Left colon (tissue), 2 donors: ENCODE data around the gene MIS18A. TPM values are rescaled to one million over a fixed set of nuclear protein-coding genes. Genes with fewer than 3 reads are reported as not detected.
"Not testable (repeated sequence)": the region's sequence is repeated elsewhere in the genome, so short reads cannot be mapped to it uniquely, and the experiment has no call there.

Experiments
- ATAC-seq: fragments of 200-7000 bp; cut with Tn5 transposase; one replicate; pipeline ENCODE4 v1.9.1; 2020; ENCODE audit warnings: mild to moderate bottlenecking, moderate library complexity
- DNase-seq, 2 donors: peaks; one replicate each; pipeline ENCODE4 v3.0.0-alpha.2; 2020
- intact Hi-C, 2 donors: fragments of 100-400 bp; cut with DNase I in 1 of 2; cut with micrococcal nuclease in 1 of 2; formaldehyde crosslinking; loops; one replicate each; pipeline versions ENCODE4 v1.11.2 to v1.14.0; 2022; cut with DNase I, micrococcal nuclease
- total RNA-seq, 2 donors: library from RNA; stranded (reverse); fragmentation: NEBNext Ultra II Directional; extraction: Animal tissue kit (Norgen Biotek cat#: 25700); gene quantifications; one replicate each; pipeline ENCODE4 v1.2.1, GENCODE V29; 2021
- donor health status: DM: no; HTN: no; CAD: no.
- donor health status: DM: yes; HTN: yes; CAD: no.

MIS18A gene
- total RNA-seq, 2 donors from 2014 or later, result 6.4 to 9.5 TPM

DNA sequence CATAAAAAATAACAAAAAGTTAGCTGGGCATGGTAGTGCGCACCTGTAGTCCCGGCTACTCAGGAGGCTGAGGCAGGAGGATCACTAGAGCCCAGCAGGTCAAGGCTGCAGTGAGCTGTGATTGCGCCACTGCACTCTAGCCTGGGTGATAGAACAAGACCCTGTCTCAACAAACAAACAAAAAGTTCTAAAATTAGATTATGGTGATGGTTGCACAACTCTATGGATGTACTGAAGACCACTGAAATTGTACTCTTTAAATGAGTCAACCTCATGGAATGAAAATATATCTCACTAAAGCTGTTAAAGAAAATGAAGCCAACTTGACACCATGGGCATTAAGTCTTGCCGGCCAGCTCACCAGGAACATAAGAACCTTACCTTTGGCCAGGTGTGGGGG is 28.9 kb upstream of the MIS18A start:
- intact Hi-C loops, result no loop called here
- ATAC-seq, result no peak
- no peak for DNase-seq

DNA sequence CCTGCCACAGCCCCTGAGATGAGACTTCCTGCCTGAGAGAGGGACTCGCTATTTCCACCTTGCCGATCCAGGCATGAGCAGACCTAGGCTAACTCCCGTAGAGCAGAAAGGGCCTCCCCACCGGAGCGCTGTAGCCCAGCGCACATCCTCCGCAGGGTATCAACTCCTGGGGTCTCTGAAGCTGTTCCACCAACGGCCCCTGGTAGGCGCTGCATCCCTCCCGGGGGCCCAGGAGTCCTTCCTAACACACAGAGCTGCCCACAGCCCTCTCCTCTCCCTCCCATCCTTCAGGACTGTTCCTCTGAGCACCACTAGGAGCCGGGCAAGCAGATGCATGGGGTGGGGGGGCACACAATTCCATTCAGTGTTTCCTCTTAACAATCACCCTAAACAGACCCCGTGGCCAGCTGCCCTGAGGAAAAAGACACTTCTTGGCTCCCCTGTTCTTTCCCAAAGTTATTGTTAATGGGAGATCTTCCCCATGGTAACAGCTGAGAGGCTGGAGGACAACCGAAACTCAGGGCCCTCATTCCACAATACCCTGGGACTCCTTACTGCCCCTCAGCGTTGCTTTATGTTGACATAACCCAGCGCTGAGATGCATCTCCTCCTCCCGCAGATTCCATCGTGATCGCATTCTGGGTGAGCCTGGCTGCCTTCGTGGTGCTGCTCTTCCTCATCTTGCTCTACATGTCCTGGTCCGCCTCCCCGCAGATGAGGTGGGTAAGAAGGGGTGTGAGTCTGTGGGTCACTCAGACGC is 27.4 kb upstream of the MIS18A start:
- DNase-seq (no peak), ATAC-seq (no peak)

DNA sequence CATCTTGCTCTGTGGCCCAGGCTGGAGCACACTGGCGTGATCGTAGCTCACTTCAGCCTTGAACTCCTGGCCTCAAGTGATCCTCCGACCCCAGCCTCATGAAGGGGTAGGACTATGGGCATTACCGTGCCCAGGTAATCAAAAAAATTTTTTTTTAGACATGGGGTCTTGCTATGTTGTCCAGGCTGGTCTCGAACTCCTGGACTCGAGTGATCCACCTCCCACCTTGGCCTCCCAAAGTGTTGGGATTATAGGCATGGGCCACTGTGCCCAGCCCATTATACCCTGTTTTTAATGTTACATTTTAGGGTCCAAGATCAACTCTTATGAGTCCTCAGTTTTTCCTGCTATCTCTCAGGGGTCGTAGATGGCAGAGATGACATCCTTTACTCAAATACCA is 26.1 kb upstream of the MIS18A start:
- DNase-seq, result no peak
- ATAC-seq, result no peak
- intact Hi-C loops, result no loop called here

More for the DNA sequence above, 27.4 kb upstream of the MIS18A start:
- intact Hi-C loops, result no loop called here

DNA sequence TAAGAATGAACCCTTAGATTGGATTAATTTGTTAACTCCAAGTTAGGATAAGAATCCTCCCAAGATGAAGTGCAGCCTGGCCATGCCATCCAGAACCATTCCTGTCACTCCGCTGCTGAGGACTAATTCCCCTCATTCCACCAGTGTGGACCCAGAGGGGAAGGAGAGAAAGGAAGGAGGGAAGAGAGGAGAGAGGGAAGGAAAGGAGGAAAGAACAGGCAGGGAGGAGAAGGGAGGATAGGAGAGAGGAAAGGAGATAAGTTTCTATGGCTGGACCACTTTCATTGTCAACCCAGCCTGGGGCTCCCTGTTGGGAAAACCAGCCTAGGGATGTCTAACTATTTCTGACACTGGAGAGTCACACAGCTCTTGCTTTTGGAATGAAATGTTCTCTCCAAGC is 24.5 kb upstream of the MIS18A start:
- no peak for DNase-seq
- no peak for ATAC-seq
- intact Hi-C loops, result no loop called here

DNA sequence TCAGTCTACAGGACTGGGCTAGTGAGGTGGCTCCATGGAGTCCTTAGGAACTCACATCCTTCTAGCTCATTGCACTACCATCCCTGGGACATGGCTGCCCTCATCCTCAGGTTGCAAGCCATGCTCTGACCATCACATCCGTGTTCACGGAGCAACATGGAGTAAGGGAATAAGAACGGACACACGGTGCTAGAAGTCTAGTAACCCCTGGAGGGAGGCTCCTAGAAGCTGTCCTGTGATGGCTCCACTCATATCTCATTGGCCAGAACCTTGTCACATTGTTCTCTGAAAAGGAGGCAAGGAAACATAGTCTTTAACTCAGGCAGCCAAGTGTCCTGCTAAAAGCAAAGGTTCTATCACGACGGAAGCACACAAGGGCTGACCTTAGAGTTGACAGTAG is 23.7 kb upstream of the MIS18A start:
- DNase-seq, result no peak
- ATAC-seq, result no peak
- intact Hi-C loops, result no loop called here

DNA sequence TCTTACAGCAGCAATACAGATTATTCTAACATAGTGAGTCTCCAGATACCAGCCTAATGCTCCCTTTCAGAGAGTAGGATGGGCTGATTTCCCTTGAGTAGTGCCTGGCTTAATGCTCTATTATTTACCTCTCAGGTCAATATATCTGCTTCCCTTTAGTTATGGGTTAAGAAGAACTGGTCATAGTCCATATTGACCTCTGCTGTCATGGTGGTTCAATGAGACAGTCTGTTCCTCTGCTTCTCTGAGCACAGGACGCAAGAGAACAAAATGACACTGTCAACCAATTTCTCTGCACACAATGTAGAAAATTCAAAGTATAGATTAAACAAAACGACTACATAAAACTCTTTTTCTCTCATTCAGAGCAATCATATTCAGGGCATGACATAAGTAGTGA is 22.7 kb upstream of the MIS18A start:
- intact Hi-C loops, result no loop called here
- no peak for DNase-seq
- no peak for ATAC-seq

DNA sequence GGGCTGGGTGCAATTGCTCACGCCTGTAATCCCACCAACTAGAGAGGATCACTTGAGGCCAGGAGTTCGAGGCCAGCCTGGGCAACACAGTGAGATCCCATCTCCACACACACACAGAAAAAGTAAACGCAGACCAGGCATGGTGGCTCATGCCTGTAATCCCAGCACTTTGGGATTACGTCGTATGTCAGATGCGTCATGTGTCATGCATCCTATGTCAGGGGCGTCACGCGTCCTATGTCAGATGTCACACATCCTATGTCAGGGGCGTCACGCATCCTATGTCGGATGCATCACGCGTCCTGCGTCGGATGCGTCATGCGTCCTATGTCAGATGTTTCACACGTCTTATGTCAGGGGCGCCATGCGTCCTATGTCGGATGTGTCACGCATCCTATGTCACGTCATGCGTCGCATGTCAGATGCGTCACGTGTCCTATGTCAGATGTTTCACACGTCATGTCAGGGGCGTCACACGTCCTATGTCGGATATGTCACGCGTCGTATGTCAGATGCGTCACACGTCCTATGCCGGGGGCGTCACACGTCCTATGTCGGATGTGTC is 21.4 kb upstream of the MIS18A start:
- DNase-seq (no peak), ATAC-seq (no peak)
- intact Hi-C loops, result no loop called here

DNA sequence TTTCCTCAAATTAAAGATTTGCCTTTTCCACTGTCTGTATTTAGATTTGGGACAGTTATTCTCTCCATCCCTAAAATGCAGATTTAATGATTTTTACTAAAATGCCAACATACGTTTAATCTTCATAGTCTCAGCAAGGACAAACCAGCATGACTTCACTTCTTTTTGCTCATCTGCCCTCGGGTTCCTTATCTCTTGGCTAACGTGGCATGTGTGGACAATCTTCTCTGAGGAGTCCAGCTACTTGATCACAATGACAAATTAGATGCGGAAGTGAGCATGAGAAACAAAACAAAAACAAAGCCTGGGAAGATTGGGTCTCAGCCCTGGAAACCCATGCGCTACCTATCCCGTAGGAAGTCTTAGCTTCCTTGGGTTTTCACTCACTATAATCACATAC is 20.8 kb upstream of the MIS18A start:
- intact Hi-C loops, result no loop called here
- no peak for DNase-seq
- no peak for ATAC-seq

DNA sequence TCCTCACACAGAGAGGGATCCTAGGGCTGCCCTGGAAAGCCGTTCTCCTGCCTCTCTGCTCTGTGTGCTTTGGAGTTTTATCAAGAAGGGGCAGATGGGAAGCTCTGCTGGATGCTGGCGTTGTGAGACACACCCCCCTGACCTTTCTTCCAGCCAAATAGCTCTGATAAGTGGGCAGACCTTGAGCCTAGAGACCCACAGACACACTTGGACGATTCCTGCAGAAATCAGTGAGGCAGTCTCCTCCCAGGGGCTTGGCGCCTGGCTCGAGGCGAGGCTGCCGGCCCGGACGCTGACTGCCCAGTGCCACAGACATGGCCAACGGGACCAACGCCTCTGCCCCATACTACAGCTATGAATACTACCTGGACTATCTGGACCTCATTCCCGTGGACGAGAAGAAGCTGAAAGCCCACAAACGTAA is 19.8 kb upstream of the MIS18A start, which contains the start of gene MRAP:
TSS of gene MRAP (plus strand) at position 198 of the 424 bp plus-strand sequence. CDS start at position 315, 117 bp downstream.
- ATAC-seq (no peak), DNase-seq (no peak)
- intact Hi-C loops, result no loop called here

DNA sequence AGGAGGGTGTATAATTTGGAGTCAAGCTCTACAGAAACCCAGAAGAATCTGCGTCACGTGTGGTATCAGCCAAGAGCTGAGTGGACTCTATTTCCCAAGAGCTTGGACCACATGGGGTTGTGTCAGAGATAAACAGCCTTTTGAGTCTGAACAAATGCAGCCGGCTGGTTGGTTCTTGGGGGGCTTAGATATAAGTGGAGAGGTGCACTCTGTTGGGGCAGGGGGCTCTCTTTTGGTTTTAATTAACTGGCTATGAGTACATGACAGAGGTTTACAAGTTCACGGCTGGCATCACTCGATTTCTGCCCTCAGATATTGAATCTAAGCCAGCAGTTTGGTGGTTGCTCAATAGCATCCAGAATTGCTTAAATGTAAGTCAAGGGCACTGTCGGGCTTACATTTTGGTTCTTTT is 19.3 kb upstream of the MIS18A start:
- ATAC-seq, result no peak
- DNase-seq, result no peak
- intact Hi-C loops, result no loop called here

DNA sequence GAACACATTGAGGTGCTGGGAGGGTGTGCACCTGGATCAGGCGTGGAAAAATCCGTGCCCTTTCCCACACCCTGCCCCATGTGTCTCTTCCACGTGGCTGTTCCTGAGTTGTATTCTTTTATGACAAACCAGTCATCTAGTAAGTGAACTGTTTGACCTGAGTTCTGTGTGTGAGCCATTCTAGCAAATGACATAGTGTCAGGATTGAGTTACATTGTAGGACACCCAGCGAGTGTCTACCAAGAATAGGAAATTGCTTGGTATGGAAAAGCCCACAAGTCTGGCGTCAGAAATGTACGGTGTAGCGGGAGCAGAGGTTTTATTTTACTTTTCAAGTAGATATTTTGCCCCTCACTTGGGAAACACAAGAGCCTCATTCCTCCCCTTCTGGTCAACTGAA is 18.6 kb upstream of the MIS18A start:
- peak; percentile 32 for ATAC-seq
- intact Hi-C loops, result no loop called here

DNA sequence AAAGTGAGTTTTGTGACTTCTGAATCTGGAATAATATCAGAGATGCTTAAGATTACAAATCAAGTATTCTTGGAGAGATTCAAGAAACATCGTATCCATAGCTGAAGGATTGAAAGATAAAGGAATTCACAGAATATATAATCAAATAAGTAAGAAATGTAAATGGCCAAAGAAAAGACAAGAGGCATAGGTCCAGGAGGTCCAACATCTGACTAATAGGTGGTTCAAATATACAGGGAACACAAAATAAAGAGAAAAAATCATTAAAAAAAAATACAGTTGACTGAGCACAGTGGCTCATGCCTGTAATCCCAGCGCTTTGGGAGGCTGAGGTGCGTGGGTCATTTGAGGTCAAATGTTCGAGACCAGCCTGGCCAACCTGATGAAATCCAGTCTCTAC is 6.6 kb upstream of the MIS18A start:
- intact Hi-C loops, result no loop called here

More for the DNA sequence above, 18.6 kb upstream of the MIS18A start:
- no peak for DNase-seq

DNA sequence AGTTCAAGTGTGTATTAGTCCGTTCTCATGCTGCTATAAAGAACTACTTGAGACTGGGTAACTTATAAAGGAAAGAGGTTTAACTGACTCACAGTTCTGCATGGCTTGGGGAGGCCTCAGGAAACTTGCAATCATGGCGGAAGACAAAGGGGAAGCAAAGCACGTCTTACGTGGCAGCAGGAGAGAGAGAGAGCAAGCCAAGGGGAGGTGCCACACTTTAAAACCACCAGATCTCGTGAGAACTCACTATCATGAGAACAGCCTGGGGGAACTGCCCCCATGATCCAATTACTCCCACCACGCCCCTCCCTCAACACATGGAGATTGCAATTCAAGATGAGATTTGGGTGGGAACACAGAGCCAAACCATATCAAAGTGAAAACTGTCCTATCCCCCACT is 4.1 kb upstream of the MIS18A start:
- ATAC-seq (no peak), DNase-seq (no peak)
- intact Hi-C loops, result no loop called here

More for the DNA sequence above, 6.6 kb upstream of the MIS18A start:
- no peak for DNase-seq
- no peak for ATAC-seq

DNA sequence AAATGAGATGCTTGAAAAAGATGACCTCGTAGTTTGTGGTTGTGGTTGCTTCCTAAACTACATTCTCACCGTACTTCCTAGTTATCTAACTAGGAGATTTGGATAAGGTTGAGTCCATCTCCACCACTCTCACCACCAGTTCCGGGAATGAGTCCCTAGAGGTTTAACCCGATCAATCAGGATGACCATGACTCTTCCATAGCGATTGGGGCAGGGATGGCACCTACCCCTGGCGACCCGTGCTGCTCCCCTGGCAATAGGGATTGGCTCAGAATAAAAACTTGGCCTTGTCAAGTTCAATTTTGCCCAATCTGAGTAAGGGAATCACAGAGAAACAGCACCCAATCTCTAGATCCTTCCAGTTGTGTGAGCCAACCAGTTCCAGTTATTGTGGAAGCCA is 2.7 kb upstream of the MIS18A start:
- DNase-seq, result no peak
- intact Hi-C loops, result no loop called here
- ATAC-seq, result no peak

DNA sequence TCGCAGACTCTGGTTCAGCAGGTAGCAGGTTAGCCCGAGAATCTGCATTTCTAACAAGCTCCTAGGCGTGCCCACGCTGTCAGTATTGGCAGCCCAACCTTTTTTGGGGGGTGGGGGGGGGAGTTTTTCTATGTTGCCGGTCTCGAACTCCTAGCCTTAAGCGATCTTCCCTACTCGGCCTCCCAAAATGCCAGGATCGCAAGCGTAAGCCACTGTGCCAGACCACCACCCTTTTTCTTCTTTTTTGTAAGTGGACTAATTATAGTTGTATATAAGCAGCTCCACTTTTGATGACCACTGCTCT is 480 bp upstream of the MIS18A start:
- ATAC-seq (no peak), DNase-seq (no peak)
- intact Hi-C loops, result no loop called here

DNA sequence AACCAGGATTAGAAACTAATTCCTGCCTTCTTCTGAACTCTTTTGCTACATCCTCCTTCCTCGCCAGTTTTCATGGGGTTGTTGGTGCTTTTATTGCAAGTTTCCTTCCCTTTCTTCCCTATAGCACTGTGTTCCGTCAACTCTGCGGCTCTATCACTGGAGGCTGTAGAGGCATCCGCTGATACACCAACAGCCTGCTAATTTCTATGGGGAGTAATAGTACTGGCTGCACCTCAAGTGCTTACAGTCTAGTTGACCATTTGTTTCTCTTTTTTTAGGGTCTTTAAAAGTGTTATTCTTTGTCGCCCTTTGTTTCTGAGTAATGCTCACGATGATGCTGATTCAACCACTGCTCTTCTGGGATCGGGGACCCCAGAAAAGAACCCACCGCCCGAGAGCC is 746 bp downstream of the MIS18A start:
- no peak for DNase-seq
- no peak for ATAC-seq
- intact Hi-C loops, result no loop called here

DNA sequence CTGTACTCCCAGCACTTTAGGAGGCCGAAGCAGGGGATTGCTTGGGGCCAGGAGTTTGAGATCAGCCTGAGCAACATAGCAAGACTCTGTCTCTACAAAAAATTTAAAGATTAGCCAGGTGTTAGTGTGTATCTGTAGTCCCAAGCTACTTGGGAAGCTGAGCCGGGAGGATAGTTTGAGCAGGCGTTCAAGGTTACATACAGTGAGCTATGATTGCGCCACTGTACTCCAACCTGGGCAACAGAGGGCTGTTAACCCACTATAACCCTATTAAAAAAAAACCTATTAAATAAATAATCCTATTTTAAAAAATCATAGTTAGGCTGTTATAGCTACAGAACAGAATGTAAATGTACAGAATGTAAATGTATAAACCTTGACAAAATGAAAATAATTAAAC is 2.2 kb downstream of the MIS18A start:
- no peak for DNase-seq
- intact Hi-C loops, result no loop called here
- no peak for ATAC-seq

DNA sequence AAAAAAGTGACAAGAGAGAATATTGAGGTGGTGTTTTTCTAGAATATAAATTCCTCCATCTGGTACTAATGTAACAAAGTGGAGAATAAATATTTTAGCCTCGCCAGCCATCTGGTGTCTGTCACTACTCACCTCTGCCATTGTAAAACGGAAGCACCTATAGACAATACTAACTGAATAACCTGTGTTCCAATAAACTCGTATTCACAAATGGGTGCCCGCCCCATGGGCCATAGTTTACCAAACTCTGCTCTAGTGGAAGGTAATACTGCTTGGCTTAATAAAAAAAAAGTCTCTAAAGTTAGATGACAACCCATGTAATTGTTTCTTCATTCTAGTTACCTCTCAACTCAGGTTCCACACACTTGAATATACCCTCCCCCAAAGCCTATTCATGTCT is 8.1 kb downstream of the MIS18A start:
- DNase-seq (no peak), ATAC-seq (peak; percentile 66)
- intact Hi-C loops, result no loop called here

DNA sequence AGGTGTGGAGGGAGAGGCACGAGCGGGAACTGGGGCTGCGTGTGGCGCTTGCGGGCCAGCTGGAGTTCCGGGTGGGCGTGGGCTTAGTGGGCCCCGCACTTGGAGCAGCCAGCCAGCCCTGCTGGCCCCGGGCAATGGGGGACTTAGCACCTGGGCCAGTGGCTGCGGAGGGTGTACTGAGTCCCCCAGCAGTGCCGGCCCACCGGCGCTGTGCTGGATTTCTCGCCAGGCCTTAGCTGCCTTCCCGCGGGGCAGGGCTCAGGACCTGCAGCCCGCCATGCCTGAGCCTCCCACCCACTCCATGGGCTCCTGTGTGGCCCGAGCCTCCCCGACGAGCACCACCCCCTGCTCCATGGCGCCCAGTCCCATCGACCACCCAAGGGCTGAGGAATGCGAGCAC is 13.5 kb downstream of the MIS18A start:
- intact Hi-C loops, ATAC-seq, DNase-seq: not testable (repeated sequence)

DNA sequence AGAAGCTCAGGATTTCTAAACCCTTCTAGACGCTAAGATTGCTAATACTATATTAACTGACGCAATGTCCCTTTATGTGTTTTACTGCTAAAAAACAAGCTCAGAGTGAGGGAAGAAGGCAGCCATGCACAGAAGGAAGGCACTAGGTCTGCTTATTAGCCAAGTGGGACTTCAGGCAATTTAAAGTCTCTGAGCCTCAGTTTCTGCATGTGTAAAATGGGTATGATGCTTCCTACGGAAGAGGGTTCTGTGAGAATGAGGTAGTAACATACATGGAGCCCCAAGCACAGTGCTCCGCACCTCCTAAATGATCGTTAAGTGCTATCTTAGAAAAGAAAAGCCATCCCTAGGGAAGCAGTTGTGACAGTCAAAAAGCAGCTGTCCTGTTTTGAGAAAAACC is 16.9 kb downstream of the MIS18A start:
- ATAC-seq (no peak), DNase-seq (no peak)
- intact Hi-C loops, result no loop called here

DNA sequence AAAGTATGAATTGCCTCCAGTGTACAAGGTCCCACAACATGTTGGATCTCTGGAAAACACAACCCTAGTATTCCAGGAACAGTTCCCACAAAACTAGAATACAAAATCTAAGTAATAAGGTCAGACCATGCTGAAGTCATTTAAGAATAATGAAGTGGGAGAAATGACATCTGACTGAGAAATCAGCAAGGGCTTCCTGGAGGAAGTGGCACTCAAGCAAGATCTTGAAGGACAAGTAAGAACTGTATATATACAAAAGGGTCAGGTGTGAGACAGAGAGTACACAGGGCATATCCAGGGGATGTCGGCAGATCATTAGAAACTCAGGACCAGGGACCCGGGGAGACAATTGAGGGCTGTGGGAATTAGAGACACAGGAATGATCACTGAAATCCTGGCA is 18.7 kb downstream of the MIS18A start:
- intact Hi-C loops, result no loop called here
- no peak for ATAC-seq
- DNase-seq, result no peak
